ENCODE data around the gene FAM171A1.

Gene FAM171A1

DNA sequence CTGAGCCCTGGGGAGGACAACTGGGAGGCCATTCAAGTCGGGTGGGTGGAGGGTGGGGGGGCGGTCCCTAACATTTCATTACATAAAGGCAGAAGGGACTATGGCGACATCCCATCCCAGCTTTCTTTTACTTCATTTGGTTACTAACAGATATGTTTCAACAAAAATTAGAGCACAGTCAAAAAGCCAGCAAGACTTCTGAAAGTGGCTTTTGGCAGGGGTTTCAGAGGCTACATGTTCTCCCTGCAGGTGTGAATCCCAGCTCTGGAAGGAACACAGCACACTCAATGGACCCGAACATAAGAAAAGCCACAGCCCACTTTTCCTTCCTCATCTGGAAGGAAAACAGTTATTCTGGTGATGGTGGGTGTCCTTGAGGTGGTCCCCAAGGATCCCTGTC is 7.1 kb downstream of the FAM171A1 start:
- Histone ChIP-seq H3K4me3 (ENCODE audit: low read depth, low read length) (no peak overlapping the region), H3K79me2 (peaks cover 3% of the 10 kb centered on the region), H3K9me3 (ENCODE audit: control insufficient read depth, low read length) (no peaks in the 10 kb centered on the region), H3K9ac (no peak overlapping the region), H3K27ac (no peak overlapping the region), H3K27me3 (ENCODE audit: control insufficient read depth, insufficient read depth, low read length) (no peaks in the 10 kb centered on the region), H3K36me3 (ENCODE audit: control insufficient read depth, insufficient read depth, low read length) (no peaks in the 10 kb centered on the region), H3K4me1 (no peaks in the 10 kb centered on the region), H3K4me2 (ENCODE audit: low read length) (no peak overlapping the region), H2AFZ (no peak overlapping the region)
- TF ChIP-seq, protein P1, sequence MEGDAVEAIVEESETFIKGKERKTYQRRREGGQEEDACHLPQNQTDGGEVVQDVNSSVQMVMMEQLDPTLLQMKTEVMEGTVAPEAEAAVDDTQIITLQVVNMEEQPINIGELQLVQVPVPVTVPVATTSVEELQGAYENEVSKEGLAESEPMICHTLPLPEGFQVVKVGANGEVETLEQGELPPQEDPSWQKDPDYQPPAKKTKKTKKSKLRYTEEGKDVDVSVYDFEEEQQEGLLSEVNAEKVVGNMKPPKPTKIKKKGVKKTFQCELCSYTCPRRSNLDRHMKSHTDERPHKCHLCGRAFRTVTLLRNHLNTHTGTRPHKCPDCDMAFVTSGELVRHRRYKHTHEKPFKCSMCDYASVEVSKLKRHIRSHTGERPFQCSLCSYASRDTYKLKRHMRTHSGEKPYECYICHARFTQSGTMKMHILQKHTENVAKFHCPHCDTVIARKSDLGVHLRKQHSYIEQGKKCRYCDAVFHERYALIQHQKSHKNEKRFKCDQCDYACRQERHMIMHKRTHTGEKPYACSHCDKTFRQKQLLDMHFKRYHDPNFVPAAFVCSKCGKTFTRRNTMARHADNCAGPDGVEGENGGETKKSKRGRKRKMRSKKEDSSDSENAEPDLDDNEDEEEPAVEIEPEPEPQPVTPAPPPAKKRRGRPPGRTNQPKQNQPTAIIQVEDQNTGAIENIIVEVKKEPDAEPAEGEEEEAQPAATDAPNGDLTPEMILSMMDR (IDR thresholded peaks at IDR 0.05): no peak

GRCh38 chr10:15363031-15363430 is 8.1 kb downstream of the FAM171A1 start:
- H3K27me3 ChIP-seq (ENCODE audit: control insufficient read depth, insufficient read depth, low read length): no peaks in the 10 kb centered on the region
- H2AFZ ChIP-seq: no peak overlapping the region
- H3K79me2 ChIP-seq: peaks cover 3% of the 10 kb centered on the region
- no peaks in the 10 kb centered on the region for H3K36me3 ChIP-seq (ENCODE audit: control insufficient read depth, insufficient read depth, low read length)
- TF ChIP-seq, protein P1 (IDR thresholded peaks at IDR 0.05): no peak
- H3K4me3 ChIP-seq (ENCODE audit: low read depth, low read length): no peak overlapping the region
- no peaks in the 10 kb centered on the region for H3K4me1 ChIP-seq
- H3K27ac ChIP-seq: no peak overlapping the region
- no peak overlapping the region for H3K4me2 ChIP-seq (ENCODE audit: low read length)
- H3K9ac ChIP-seq: no peak overlapping the region
- no peaks in the 10 kb centered on the region for H3K9me3 ChIP-seq (ENCODE audit: control insufficient read depth, low read length)

DNA sequence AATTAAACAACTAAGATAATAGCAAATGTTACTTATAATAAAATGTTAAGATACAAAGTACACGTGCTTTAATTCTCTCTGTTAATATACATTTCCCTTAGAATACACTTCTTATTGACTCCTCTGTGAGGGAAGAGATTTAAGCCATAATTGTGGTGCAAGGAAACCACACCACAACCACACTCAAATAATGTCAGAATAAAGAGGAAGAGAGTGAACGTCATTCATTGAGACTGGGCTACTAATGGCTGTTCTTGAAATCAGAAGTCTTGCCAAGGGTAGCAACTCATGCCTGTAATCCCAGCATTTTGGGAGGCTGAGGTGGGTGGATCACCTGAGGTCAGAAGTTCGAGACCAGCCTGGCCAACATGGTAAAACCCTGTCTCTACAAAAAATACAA is 10.0 kb downstream of the FAM171A1 start:
- H3K9me3 ChIP-seq (ENCODE audit: control insufficient read depth, low read length): no peaks in the 10 kb centered on the region
- H3K79me2 ChIP-seq: peaks cover 3% of the 10 kb centered on the region
- H2AFZ ChIP-seq: no peak overlapping the region
- no peaks in the 10 kb centered on the region for H3K4me1 ChIP-seq
- no peaks in the 10 kb centered on the region for H3K36me3 ChIP-seq (ENCODE audit: control insufficient read depth, insufficient read depth, low read length)
- no peaks in the 10 kb centered on the region for H3K27me3 ChIP-seq (ENCODE audit: control insufficient read depth, insufficient read depth, low read length)
- H3K27ac ChIP-seq: no peak overlapping the region
- H3K4me3 ChIP-seq (ENCODE audit: low read depth, low read length): no peak overlapping the region
- H3K4me2 ChIP-seq (ENCODE audit: low read length): no peak overlapping the region
- no peak overlapping the region for H3K9ac ChIP-seq
- TF ChIP-seq, protein P1 (IDR thresholded peaks at IDR 0.05): no peak

DNA sequence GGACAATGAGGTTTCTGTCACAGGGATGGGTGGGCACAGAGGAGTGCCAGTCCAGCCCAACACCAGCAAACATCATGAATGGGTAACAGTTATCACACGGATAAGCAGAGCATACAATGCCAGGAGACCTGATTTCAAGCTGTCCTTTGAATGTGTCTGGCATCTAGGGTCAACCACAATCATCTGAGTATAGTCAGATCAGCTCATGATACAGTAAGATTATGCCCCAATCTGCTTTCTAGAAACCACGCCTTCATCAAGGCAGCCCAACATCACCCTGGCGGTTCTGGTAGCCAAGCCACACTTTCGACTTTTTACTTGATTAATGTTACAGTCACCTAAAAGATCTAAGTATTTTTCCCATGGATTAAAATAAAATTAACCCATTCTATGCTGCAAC is 10.5 kb downstream of the FAM171A1 start:
- H3K4me3 ChIP-seq (ENCODE audit: low read depth, low read length): no peak overlapping the region
- no peak overlapping the region for H3K9ac ChIP-seq
- no peak overlapping the region for H2AFZ ChIP-seq
- TF ChIP-seq, protein P1 (IDR thresholded peaks at IDR 0.05): no peak
- H3K27me3 ChIP-seq (ENCODE audit: control insufficient read depth, insufficient read depth, low read length): no peaks in the 10 kb centered on the region
- H3K36me3 ChIP-seq (ENCODE audit: control insufficient read depth, insufficient read depth, low read length): no peaks in the 10 kb centered on the region
- H3K9me3 ChIP-seq (ENCODE audit: control insufficient read depth, low read length): no peaks in the 10 kb centered on the region
- no peaks in the 10 kb centered on the region for H3K4me1 ChIP-seq
- peaks cover 3% of the 10 kb centered on the region for H3K79me2 ChIP-seq
- no peak overlapping the region for H3K4me2 ChIP-seq (ENCODE audit: low read length)
- H3K27ac ChIP-seq: no peak overlapping the region

DNA sequence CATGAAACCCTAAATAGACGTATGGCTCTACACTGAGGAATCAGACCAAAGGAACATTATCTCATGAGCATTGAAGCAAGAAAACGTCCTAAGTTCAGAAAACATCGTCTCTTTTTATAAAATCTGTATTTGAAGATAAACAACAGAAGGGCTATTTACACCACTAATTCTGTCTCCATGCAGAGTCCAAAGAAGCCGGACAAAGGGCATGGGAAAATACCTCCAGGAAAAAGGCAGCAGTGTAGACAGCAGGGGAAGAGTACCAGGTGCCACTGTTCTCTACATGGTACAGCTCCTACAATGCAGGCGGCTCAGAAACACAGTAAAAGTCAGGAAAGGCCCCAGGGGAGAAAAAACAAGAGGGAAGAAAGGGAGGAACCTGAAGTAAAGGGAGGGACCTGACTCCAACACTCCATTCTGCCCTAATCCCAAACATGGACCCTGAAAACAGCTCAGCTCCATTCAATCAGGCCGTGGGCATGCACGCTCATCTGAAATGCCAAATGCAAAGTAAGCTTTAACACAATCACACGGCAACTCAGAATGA is 17.5 kb downstream of the FAM171A1 start:
- H3K79me2 ChIP-seq: peaks cover 12% of the 10 kb centered on the region
- TF ChIP-seq, protein P1 (IDR thresholded peaks at IDR 0.05): no peak
- no peak overlapping the region for H3K4me3 ChIP-seq (ENCODE audit: low read depth, low read length)
- H2AFZ ChIP-seq: no peak overlapping the region
- H3K9me3 ChIP-seq (ENCODE audit: control insufficient read depth, low read length): no peaks in the 10 kb centered on the region
- no peaks in the 10 kb centered on the region for H3K36me3 ChIP-seq (ENCODE audit: control insufficient read depth, insufficient read depth, low read length)
- H3K4me2 ChIP-seq (ENCODE audit: low read length): no peak overlapping the region
- H3K27me3 ChIP-seq (ENCODE audit: control insufficient read depth, insufficient read depth, low read length): no peaks in the 10 kb centered on the region
- H3K9ac ChIP-seq: no peak overlapping the region
- no peak overlapping the region for H3K27ac ChIP-seq
- H3K4me1 ChIP-seq: no peaks in the 10 kb centered on the region

Data from parathyroid adenoma (tissue), 2 donors.